ENCODE data around the gene BMPR2.

- TF ChIP-seq CTCF (IDR thresholded peaks at IDR 0.05) (no peak), POLR2A (IDR thresholded peaks at IDR 0.05; ENCODE audit: low read depth) (no peak), POLR2AphosphoS5 (IDR thresholded peaks at IDR 0.05) (no peak)
Observed at GRCh38 chr2:202592566-202592965, 216.4 kb downstream of the BMPR2 start.

Data from esophagus muscularis mucosa (tissue), 3 donors.